NCI-H460 (cell line): ENCODE measurements around the gene TCHP. TPM values are rescaled to one million over a fixed set of nuclear protein-coding genes. Genes with fewer than 3 reads are reported as not detected.

ENCODE experiments used
- DNase-seq: peaks from one replicate; pipeline ENCODE4 v3.0.0-alpha.2; 2016; ENCODE audit warnings: low read depth; ENCODE audit errors: extremely low read depth
- small RNA-seq, 2 experiments: library from RNA; depleted of rRNA; stranded (forward); fragments of <200 nt; gene quantifications; one replicate each; pipeline ENCODE3, GENCODE V24; 2014
- total RNA-seq: library from RNA; depleted of rRNA; stranded (reverse); fragments of >200 nt; shearing (Covaris generic); gene quantifications from 2 replicates; pipeline ENCODE4 v1.2.3, GENCODE V29; 2014; rRNA removed

Gene TCHP
- total RNA-seq, 1 experiment from 2014 or later: 36.0 TPM

DNA sequence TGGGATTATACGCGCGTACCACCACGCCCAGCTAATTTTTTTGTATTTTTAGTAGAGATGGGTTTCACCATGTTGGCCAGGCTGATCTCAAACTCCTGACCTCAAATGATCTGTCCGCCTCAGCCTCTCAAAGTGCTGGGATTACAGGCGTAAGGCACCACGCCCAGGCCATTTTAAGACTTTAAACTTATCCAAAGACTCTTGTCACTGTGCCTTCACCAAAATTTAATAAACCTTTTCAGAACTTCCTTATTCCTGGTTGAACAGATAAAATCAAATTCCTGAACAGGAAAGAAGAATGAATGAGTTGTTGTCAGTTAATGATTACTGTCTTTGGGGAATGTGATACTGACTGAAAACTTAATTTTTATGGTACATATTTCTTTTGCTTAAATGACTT is 58.3 kb downstream of the TCHP start:
- DNase-seq: no peak

DNA sequence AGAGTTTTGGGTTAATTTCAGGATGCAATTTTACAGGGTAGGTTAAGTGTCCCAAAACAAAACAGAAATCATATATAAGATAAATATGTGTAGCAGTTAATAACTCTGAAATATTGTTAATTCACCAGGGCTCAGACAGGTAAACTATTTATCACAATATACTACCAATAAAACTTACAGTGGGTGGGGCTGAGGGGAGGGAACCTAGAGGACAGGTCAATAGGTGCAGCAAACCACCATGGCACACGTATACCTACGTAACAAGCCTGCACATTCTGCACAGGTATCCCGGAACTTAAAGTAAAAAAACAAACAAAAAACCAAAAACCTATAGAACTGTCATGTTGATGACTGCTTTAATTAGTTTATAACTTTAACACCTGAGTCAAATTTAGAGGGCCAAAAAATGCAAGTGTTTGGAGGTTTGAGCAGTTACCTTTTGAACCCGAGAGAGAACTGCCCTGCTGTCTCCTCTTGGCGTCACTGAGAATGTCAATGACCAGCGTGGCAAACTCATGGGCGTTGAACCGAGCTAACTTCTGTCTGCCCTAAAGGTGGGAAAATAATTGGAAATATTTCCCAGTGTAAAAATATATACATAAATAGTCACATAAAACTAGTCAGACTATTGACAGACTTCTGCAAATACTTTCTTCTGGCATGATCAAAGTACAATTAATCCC is 59.5 kb downstream of the TCHP start:
- DNase-seq: no peak

DNA sequence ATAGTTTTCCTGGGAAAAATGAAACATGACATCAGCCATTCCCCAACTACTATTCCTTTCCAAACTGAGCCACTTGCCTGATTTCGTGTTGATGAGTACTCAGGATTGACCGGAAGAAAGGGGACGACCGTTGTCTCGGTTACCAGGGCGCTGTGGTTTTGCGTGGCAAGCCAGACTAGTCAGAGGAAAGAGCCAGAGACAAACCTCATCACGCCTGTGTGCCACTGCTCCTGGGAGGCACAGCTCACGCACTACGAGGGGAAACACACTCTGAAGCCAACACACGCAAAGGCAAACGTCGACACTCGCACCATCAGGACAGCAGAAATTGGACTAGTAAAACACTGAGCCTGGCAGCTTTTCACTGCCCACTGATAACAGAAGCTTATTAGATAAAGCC is 61.1 kb downstream of the TCHP start:
- no peak for DNase-seq

DNA sequence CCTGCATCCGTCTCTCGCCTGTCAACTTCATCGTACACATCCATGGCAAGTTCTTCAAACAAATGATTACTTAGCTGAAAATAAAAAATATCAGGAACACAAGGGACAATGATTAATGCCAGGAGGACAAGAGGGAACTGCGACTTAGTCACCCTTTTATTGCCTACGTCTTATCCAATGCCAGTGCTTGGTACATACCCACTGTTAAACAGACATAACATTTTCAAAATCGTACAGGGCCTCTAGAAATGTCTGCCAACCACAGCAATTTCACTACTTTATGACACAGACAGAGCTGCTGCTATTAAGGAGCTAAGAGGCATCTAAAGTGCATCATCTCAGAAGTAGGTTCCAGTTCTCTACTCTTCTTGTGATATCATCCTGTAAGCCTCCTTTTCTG is 61.5 kb downstream of the TCHP start:
- no peak for DNase-seq

DNA sequence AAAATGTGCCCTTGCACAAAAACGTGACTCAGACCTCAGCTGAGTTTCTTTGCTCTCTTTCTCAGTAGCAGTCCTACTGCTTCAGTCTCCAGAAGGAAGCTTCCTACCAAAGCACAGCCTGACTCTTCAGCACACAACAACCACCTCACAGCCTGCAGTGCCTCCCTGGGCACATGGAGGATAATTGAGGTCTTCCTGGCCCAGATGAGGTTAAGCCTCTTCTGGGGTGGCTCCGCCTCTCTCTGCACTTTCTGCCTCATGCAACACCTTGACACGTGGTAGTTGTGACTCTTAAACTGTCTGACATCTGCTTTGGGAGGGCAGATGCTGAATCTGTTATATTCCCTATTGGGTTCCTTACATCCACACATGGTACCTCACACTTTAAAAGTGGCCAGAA is 62.3 kb downstream of the TCHP start:
- DNase-seq: no peak

DNA sequence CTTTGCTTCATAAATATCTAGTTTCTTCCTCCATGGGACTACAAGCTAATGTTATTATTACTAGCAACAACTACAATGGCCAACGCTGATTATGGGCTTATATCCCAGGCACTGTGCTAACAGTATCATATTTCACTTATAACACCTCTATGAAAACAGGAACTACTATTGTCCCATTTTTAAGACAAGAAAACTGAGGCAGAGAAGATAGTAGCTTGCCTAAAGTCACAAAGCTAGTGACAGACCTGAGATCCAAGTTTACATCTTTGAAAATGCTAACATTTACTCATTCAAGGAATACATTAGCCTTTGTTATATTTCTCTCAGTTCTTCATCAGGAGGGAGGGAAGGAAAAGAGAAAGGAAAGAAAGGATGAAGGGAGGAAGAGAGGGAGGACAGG is 63.3 kb downstream of the TCHP start:
- DNase-seq: no peak

DNA sequence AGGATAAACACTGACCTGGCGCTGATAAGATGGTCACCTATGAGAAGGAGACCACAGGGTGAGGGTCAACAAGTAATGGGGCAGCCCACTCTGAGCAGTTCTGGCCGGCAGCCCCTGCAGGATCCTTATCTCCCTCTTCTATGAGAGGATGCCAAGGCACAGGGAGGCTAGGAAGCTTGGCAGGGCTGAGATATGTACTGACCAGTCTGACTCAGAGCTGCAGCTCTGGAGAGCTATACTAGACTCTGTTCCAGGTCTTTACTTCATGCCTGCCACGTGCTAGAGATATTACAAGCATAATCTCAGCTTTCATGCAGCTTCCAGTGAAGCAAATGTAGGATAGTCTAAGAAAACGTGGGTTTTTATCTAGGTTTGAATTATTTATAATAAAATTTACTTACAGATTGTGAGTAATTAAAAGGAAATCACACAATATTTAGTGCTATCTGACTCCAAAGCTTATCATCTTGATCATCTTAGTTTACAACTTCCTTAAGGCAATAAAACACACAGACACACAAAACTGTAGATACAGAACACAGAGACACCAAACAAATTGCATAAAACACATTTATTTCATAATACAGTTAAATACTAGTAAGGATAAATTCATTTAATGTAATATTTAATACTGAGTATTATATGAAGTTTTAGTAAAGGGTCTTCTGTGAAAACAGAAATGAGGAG is 63.8 kb downstream of the TCHP start:
- no peak for DNase-seq

DNA sequence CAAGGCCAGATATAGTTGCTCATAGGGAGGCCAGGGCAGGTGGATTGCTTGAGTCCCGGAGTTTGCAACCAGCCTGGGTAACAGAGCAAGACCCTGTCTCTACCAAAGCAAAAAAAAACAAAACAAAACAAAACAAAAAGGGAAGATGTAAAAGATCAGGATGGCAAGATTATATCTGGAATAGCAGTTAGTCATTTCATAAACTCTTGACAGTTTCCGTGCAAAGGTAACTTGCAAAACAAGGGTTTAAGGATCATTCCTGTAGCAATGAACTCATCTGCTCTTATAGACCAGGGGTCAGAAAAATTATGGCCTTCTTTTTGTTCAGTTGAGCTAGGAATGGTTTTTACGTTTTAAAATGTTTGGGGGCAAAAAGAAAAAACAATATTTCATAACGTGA is 66.5 kb downstream of the TCHP start:
- DNase-seq: no peak

DNA sequence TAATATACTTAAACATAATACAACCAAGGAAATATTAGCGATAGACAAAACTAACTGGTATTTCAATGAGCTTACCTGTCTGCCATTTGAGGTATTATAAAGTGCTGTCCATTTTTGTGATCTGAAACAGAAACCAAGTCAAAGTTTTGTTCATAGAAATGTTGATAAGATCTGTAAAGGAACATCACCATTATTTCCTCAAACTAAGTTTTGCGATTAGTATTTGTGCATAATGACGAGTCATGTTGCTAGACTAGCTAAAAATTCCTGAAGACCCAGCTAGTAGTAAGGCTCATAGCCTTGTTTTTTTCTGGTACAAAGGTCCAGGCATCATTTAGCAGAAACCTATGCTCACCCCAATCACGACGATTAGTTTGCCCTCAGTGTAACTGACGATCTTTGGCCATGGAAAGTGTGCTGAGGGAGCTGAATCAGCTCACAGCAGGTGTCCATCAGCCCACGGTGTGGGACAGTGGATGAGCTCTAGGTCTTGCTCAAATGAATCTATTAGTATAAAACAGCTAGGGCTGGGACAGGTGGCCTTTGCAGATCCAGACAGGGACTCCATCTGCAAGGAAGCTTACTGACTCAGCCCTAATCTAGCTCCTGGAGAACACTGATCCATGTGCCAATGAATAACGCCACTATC is 67.4 kb downstream of the TCHP start:
- DNase-seq: no peak

Small RNA genes within 50 kb of the gene (small RNA-seq; reads per million reads assigned to genes)
- gene RN7SL441P: 0 to 0.06 reads per million in 2 experiments

Other genes starting within 250 kb of the TCHP start
- gene FAM222A, start 186.4 kb upstream of the TCHP start, total RNA-seq: 0.25 and 0.78 TPM in 2 replicates
- gene TRPV4, start 66.9 kb upstream of the TCHP start, total RNA-seq: not detected in 2 replicates
- gene GLTP, start 19.7 kb upstream of the TCHP start, total RNA-seq: 139 and 146 TPM in 2 replicates
- 17.1 and 23.0 TPM in 2 replicates for gene GIT2, start 96.1 kb downstream of the TCHP start, total RNA-seq
- gene ANKRD13A, start 99.2 kb downstream of the TCHP start, total RNA-seq: 14.6 and 15.8 TPM in 2 replicates
- gene C12orf76, start 148.2 kb downstream of the TCHP start, total RNA-seq: 17.2 and 19.3 TPM in 2 replicates
- 10.3 and 10.9 TPM in 2 replicates for gene IFT81, start 224.1 kb downstream of the TCHP start, total RNA-seq